ENCODE measurements around the gene C6orf89. TPM values are rescaled to one million over a fixed set of nuclear protein-coding genes. Genes with fewer than 3 reads are reported as not detected.

Gene C6orf89
- total RNA-seq, 1 experiment from 2014 or later = 11.8 TPM

DNA sequence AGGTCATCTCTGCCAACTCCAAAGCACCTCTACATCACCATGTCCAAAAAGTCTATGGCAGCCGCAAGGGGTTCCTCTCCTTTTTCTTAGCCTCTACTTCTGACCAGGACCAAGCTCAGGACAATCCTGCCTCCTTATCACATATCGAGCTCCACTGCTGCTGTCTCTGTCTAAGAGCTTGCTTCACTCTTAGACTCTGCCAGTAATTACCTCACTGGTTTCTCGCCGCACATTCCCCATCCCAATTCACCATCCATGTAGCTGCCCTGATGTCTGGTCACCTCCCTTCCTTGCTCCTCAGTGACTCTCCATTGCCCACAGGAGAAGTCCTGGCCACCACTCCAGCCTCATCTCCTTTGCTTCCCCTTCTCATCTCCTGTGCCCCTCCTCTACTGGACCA lies 44.7 kb downstream of the C6orf89 start:
- Histone ChIP-seq H2BK12ac (ENCODE audit: insufficient read length, low read depth, low read length) (no peak overlapping the region), H3K79me2 (ENCODE audit: insufficient read depth, low read length) (no peaks in the 10 kb centered on the region), H2AFZ (ENCODE audit: low read length) (no peak overlapping the region), H3K4me2 (ENCODE audit: insufficient read depth, insufficient read length, low read length) (no peak overlapping the region), H3K18ac (ENCODE audit: insufficient read length, low read depth, low read length) (no peak overlapping the region), H2BK5ac (ENCODE audit: insufficient read length, low read length) (no peak overlapping the region), H3K27ac (ENCODE audit: insufficient read length, low read depth, low read length) (no peak overlapping the region), H4K20me1 (ENCODE audit: control insufficient read depth, insufficient read depth, insufficient read length) (no peaks in the 10 kb centered on the region), H2BK120ac (ENCODE audit: low read depth, low read length, poor library complexity, severe bottlenecking) (no peak overlapping the region), H3K79me1 (ENCODE audit: insufficient read depth, low read depth, low read length, poor library complexity, severe bottlenecking) (no peaks in the 10 kb centered on the region), H3K14ac (ENCODE audit: insufficient read depth, low read length) (no peak overlapping the region), H4K5ac (ENCODE audit: insufficient read length, low read depth, low read length) (no peak overlapping the region), H3K4ac (ENCODE audit: low read depth, low read length) (no peak overlapping the region), H3T11ph (ENCODE audit: low read length) (no peak overlapping the region), H4K91ac (ENCODE audit: insufficient read length, low read depth, low read length) (no peak overlapping the region), H3K27me3 (ENCODE audit: insufficient read depth, low read length) (no peaks in the 10 kb centered on the region), H4K8ac (replicated peaks; ENCODE audit: insufficient read length, low read depth, low read length) (no peak overlapping the region), H3K9me3 (ENCODE audit: control insufficient read depth, low read depth, low read length) (no peaks in the 10 kb centered on the region), H2AK5ac (ENCODE audit: insufficient read length, low read length) (no peak overlapping the region), H3K23me2 (ENCODE audit: insufficient read length, low read depth, low read length, poor library complexity, severe bottlenecking) (no peaks in the 10 kb centered on the region), H3K9ac (ENCODE audit: extremely low read depth, insufficient read length, low read length) (no peak overlapping the region), H2BK15ac (ENCODE audit: low read depth, low read length) (no peak overlapping the region), H3K56ac (ENCODE audit: insufficient read length, low read depth, low read length) (no peak overlapping the region), H3K23ac (ENCODE audit: insufficient read length, low read depth, low read length) (no peak overlapping the region), H3K4me1 (ENCODE audit: insufficient read depth, low read length) (no peaks in the 10 kb centered on the region), H2BK20ac (ENCODE audit: low read depth, low read length, poor library complexity, severe bottlenecking) (no peak overlapping the region)
- Mint-ChIP-seq H3K4me1 (peaks cover 2 to 6% of the 10 kb centered on the region in 2 experiments; a peak in 2 of 4 replicates), H3K27ac (no peak overlapping the region), H3K27me3 (ENCODE audit: low read depth) (peaks cover 3% of the 10 kb centered on the region), H3K4me3 (no peak overlapping the region), H3K9me3 (no peaks in the 10 kb centered on the region), H3K36me3 (ENCODE audit: insufficient read depth in 1 of 3, low read depth in 3 of 3) (no peaks in the 10 kb centered on the region)
- DNase-seq = no peak
- TF ChIP-seq, protein P1, sequence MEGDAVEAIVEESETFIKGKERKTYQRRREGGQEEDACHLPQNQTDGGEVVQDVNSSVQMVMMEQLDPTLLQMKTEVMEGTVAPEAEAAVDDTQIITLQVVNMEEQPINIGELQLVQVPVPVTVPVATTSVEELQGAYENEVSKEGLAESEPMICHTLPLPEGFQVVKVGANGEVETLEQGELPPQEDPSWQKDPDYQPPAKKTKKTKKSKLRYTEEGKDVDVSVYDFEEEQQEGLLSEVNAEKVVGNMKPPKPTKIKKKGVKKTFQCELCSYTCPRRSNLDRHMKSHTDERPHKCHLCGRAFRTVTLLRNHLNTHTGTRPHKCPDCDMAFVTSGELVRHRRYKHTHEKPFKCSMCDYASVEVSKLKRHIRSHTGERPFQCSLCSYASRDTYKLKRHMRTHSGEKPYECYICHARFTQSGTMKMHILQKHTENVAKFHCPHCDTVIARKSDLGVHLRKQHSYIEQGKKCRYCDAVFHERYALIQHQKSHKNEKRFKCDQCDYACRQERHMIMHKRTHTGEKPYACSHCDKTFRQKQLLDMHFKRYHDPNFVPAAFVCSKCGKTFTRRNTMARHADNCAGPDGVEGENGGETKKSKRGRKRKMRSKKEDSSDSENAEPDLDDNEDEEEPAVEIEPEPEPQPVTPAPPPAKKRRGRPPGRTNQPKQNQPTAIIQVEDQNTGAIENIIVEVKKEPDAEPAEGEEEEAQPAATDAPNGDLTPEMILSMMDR (conservative IDR thresholded peaks at IDR 0.05) = no peak
- no CpG with 5 or more reads among the region's 4 CpGs for WGBS (ENCODE audit: extremely low coverage, insufficient read length, low lambda C conversion rate)

Measured in H9 (cell line).